ENCODE measurements around the gene OBSL1.

GRCh38 chr2:219538956-219539788, 32.2 kb downstream of the OBSL1 start:
- TF ChIP-seq GATA2 (IDR thresholded peaks at IDR 0.05; ENCODE audit: insufficient read depth, insufficient read length, low read depth, low read length) (no peak), CTCF (IDR thresholded peaks at IDR 0.05; ENCODE audit: extremely low read depth in 1 of 2, insufficient read depth in 1 of 2, low read depth in 1 of 2, low read length in 2 of 2) (no peak), FOS (IDR thresholded peaks at IDR 0.05; ENCODE audit: borderline replicate concordance, insufficient read depth, low read length) (no peak), POLR2A (IDR thresholded peaks at IDR 0.05; ENCODE audit: low read depth, low read length) (no peak), POLR2AphosphoS5 (IDR thresholded peaks at IDR 0.05; ENCODE audit: insufficient read depth, low read depth, low read length) (no peak), MAX (IDR thresholded peaks at IDR 0.05; ENCODE audit: insufficient read depth, insufficient read length) (no peak), EZH2 (IDR thresholded peaks at IDR 0.05; ENCODE audit: borderline replicate concordance, low read depth, low read length, severe bottlenecking) (no peak), MYC (IDR thresholded peaks at IDR 0.05; ENCODE audit: low read depth, low read length) (no peak), JUN (IDR thresholded peaks at IDR 0.05; ENCODE audit: borderline replicate concordance, insufficient read depth, insufficient read length, low read depth) (no peak)

Data from endothelial cell of umbilical vein (primary cell).